ENCODE data around the gene PIK3AP1. TPM values are rescaled to one million over a fixed set of nuclear protein-coding genes. Genes with fewer than 3 reads are reported as not detected.

Gene PIK3AP1
- total RNA-seq, 1 donor from 2014 or later, result 1.3 TPM

DNA sequence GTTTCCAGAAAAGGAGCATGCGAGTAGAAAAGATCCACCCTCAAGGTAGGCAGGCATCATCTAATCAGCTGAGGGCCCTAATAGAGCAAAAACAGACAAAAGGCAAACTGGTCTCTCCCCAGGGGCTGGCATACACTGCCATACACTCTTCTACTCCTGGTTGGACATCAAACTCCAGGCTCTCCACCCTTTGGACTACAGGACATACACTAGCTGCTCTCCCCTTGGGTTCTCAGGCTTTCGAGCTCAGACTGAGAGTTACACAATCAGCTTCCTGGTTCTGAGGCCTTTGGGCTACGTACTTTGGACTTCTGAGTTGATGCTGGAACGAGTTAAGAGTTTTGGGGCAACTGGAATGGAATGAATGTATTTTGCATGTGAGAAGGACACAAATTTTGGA is 82.6 kb downstream of the PIK3AP1 start:
- peaks cover 11% of the 10 kb centered on the region for H3K4me1 Mint-ChIP-seq
- no peak overlapping the region for H3K27ac Mint-ChIP-seq (ENCODE audit: unreplicated experiment)
- H3K36me3 Mint-ChIP-seq (ENCODE audit: low read depth), result no peaks in the 10 kb centered on the region
- no peaks in the 10 kb centered on the region for H3K27me3 Mint-ChIP-seq (ENCODE audit: low read depth)
- H3K4me3 Mint-ChIP-seq, result no peak overlapping the region
- no peak for DNase-seq (ENCODE audit: low read depth, low spot score)
- H3K9me3 Mint-ChIP-seq, result no peaks in the 10 kb centered on the region
- TF ChIP-seq, protein P1, sequence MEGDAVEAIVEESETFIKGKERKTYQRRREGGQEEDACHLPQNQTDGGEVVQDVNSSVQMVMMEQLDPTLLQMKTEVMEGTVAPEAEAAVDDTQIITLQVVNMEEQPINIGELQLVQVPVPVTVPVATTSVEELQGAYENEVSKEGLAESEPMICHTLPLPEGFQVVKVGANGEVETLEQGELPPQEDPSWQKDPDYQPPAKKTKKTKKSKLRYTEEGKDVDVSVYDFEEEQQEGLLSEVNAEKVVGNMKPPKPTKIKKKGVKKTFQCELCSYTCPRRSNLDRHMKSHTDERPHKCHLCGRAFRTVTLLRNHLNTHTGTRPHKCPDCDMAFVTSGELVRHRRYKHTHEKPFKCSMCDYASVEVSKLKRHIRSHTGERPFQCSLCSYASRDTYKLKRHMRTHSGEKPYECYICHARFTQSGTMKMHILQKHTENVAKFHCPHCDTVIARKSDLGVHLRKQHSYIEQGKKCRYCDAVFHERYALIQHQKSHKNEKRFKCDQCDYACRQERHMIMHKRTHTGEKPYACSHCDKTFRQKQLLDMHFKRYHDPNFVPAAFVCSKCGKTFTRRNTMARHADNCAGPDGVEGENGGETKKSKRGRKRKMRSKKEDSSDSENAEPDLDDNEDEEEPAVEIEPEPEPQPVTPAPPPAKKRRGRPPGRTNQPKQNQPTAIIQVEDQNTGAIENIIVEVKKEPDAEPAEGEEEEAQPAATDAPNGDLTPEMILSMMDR (conservative IDR thresholded peaks at IDR 0.05), result no peak

DNA sequence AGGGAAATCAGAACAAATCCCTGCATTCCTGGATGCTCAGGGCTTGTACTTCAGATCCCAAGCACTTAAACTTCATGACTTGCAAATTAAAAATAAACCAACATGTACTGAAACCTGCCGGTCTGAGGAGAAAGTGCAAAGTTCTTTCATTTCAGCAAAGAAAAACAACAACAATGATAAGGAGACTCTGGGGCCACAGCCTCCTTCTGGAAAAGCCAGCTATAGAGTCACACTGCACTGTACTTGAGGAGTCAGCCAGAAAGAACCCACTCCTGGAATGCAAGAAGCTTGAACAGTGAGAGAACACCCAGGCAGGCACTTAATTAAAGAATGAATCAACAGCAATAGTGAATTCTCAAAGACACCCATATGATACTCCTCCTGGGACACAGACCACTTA is 83.8 kb downstream of the PIK3AP1 start:
- no peaks in the 10 kb centered on the region for H3K27me3 Mint-ChIP-seq (ENCODE audit: low read depth)

DNA sequence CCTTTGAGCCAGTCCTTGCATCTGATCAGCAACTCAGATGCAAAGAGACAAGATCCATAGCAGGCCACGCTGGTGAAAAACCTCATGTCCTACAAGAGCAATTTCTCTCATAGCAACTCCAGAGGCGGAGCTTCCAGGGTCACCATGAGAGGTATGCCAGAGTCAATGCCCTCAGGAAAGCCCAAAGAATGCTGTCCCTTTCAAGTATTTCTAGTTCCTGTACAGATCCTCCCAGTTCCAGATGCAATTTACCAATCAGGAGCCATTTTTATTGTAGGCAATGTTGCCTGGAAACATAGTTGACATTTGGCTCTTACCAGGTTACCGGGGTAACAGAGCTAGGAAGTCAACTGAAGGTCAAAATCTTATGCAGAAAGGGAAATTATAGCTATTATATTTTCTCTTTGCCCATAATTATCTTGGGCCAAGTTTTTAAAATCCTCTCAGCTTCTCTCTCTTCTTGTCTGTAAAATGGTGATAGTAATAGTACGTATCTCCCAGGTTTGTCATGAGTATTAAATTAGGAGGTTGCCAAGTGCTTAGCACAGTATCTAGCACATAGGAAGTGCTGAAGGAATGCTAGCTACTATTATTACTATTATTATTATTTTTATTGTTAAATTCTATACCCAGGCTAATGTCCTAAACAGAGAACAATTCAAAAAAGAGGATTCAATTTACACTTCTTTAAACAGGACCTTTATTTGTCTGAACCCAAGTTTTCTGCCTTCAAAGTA is 87.2 kb downstream of the PIK3AP1 start:
- DNase-seq (ENCODE audit: low read depth, low spot score), result no peak
- Mint-ChIP-seq H3K27ac (ENCODE audit: unreplicated experiment) (no peak overlapping the region), H3K27me3 (ENCODE audit: low read depth) (no peaks in the 10 kb centered on the region), H3K4me3 (no peak overlapping the region), H3K9me3 (no peaks in the 10 kb centered on the region), H3K36me3 (ENCODE audit: low read depth) (no peaks in the 10 kb centered on the region), H3K4me1 (peaks cover 10% of the 10 kb centered on the region)
- TF ChIP-seq, protein P1 (conservative IDR thresholded peaks at IDR 0.05), result no peak

More for the DNA sequence above, 83.8 kb downstream of the PIK3AP1 start:
- Mint-ChIP-seq H3K4me1 (peaks cover 13% of the 10 kb centered on the region), H3K4me3 (no peak overlapping the region), H3K9me3 (no peaks in the 10 kb centered on the region), H3K36me3 (ENCODE audit: low read depth) (no peaks in the 10 kb centered on the region), H3K27ac (ENCODE audit: unreplicated experiment) (no peak overlapping the region)
- DNase-seq (ENCODE audit: low read depth, low spot score), result no peak
- TF ChIP-seq, protein P1 (conservative IDR thresholded peaks at IDR 0.05), result no peak

DNA sequence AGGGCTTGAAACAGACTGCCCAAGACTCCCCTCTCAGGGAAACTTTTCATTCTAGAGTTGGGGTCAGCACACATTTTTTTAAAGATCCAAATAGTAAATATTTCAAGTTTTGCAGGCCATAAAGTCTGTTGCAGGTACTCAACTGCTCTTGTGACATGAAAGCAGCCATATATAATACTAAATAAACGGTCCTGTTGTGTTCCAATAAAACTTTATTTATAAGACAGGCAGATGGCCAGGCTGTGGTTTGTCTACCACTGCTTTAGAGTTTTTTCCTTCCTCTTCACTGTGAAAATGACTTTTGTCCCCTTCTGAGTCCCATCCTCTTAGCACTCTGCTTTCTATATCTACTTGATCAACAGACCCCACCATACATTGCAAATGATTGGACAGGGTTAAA is 93.0 kb downstream of the PIK3AP1 start:
- Mint-ChIP-seq H3K27me3 (ENCODE audit: low read depth) (no peaks in the 10 kb centered on the region), H3K27ac (ENCODE audit: unreplicated experiment) (no peak overlapping the region), H3K4me3 (no peak overlapping the region), H3K4me1 (peaks cover 3% of the 10 kb centered on the region), H3K9me3 (no peaks in the 10 kb centered on the region), H3K36me3 (ENCODE audit: low read depth) (no peaks in the 10 kb centered on the region)
- TF ChIP-seq, protein P1 (conservative IDR thresholded peaks at IDR 0.05), result no peak
- DNase-seq (ENCODE audit: low read depth, low spot score), result no peak

DNA sequence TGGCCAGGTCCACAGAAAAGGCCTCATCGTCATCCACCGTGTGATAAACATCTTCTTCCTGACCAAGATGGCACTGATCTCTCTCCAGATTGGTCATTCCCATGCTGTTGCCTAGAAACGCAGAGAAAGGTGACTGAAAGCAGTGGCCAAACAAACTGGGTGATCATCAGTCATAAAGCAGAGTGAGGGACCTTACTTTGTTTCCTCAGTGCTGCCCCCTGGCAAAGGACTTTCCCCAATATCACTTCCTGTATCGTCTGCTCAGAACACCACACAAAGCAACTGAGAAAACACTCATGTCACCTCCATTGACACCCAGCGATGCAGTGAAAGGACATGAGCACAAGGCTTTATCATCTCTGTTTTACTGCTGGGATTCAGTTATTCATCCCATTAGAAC is 93.5 kb downstream of the PIK3AP1 start:
- DNase-seq (ENCODE audit: low read depth, low spot score), result no peak
- Mint-ChIP-seq H3K4me3 (no peak overlapping the region), H3K27ac (ENCODE audit: unreplicated experiment) (peak overlapping the region; percentile 38), H3K36me3 (ENCODE audit: low read depth) (no peaks in the 10 kb centered on the region), H3K9me3 (no peaks in the 10 kb centered on the region), H3K27me3 (ENCODE audit: low read depth) (no peaks in the 10 kb centered on the region), H3K4me1 (peaks cover 5% of the 10 kb centered on the region)
- TF ChIP-seq, protein P1 (conservative IDR thresholded peaks at IDR 0.05), result peak; percentile 25
